NCI-H2107 (cell line): ENCODE measurements around the gene TNXB.
A peak's percentile ranks its signal among the peaks of the same experiment; 100 is the strongest.
"Not testable (repeated sequence)": the region's sequence is repeated elsewhere in the genome, so short reads cannot be mapped to it uniquely, and the experiment has no call there.

Experiments
- DNase-seq: peaks from one replicate; lab custom pipeline; 2025; lab: John Stamatoyannopoulos, UW

TNXB gene

DNA sequence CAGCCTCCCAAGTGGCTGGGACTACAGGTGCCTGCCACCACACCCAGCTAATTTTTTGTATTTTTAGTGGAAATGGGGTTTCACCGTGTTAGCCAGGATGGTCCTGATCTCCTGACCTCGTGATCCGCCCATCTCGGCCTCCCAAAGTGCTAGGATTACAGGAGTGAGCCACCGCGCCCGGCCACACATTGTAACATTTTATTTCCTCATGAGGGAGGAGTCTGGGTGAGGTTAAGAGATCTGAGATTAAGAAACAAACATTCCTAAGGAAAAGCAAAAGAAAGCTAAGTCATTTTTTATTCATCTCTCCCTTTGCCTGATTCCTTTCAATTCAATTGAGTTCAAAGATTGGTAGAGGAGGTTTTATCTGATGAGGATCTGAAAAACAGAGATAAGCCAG, 35.1 kb upstream of the TNXB start:
- DNase-seq = not testable (repeated sequence)

DNA sequence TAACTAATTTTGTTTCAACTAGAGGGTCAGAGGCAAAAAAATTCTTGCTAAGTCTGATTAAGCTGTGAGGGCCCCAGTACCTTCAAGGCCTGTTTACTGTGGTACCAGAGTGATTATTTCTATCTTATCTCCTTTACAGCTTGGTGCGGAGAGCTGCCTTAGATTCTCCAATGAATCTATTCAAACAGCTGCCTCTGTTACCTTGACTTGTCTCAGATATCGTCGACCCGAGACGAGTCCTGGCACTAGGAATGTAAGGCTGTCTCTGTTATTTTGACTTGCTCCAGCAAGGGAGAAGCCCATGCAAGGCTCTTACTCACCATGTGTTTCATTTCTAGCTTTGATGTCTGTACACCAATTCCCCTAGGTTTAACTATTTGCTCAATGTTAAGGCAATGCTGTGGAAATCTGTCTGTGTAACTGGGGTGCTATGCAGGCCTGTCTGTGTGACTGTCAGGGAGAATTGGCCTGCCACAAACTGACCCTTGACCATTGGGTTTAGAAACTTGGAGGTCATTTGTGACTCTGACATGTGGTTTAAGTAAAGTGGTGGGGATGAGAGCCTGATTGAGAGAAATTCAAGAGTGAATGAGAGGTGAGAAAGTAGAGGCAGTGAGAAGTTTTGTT, 31.4 kb upstream of the TNXB start:
- DNase-seq = no peak

DNA sequence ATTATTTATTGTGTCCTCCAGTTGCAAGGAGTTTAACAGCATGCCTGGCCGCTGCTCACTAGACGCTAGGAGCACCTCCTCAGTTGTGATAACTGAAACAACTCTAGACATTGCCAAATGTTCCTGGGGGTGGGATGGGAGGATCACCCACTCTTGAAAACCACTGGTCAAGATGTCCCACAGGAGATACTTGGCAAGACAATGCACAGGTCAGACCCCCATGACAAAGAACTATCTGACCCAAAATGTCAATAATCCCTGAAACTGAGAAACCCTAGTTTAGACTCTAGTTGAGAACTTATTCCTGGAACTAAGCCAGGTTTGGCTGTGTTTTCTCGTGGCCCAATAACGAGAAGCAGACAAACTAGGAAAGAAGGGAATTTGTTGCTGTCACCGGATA, 30.5 kb upstream of the TNXB start:
- DNase-seq = no peak

DNA sequence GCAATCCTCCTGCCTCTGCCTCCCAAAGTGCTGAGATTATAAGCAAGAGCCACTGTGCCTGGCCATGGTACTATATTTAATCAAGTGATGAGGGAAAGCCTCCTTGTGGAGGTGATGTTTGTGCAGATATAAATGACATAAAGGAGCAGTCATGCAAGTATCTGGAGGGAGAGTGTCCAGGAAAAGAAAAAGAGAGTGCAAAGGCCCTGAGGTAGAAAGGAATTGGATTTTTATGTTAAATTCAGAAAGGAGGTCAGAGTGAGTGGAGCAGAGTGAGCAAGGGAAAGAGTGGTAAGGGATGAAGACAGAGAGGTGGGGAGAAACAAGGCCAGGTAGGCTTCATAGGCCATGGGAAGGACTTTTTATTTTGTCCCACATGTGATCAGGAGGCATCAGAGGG, 28.3 kb upstream of the TNXB start:
- no peak for DNase-seq

DNA sequence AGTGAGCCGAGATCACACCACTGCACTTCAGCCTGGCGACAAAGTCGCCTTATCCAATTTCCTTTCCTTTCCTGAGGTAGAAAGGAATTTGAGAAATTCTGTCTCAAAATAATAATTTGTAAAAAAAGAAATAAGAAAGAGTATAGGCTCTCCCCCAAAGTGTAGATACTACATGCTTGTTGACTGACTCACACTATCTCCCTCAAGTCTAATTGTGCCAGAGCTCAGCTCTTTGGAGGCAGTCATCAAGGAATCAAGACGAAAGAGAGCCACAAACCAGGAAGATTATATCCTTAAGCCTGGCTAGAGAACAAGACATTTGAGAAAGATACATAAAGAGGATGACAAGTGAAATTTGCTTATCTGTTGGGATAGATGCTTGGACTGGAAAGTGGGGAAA, 24.6 kb upstream of the TNXB start:
- no peak for DNase-seq

DNA sequence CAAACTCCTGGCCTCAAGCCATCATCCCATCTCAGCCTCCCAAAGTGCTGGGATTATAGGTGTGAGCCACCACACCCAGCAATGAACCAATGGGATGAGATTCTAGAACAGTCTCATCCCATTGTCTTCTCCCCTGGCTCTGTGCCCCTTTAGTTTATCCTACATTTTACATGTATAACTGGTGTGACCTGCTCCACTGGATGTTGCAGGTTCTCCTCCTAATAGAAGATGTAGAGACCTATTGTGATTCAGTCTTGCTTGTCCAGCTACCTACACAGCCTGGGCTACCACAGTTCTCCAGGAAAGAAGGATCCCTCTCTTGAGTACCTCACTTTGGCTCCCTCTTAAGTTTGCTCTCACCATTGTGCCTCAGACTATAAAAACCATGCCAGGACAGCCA, 23.0 kb upstream of the TNXB start:
- DNase-seq = no peak

DNA sequence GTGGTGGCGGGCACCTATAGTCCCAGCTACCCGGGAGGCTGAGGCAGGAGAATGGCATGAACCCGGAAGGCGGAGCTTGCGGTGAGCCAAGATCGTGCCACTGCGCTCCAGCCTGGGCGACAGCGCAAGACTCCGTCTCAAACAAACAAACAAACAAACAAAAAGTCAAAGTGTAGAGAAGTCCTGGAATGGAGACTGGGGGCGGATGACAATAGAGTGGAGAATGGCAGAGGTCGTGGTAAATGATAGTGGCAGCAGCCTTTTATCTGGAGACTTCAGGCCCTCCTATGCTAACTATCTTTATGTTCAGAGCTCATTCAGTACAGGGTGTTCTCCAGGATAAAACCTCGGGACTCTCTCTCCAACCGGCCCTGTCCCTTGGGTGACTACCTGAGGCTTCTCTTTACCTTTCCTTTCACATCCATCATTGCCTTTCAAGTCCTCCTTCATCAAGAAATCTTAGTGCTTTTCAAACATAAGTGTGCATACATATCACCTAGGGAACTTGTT, 22.4 kb upstream of the TNXB start:
- no peak for DNase-seq

DNA sequence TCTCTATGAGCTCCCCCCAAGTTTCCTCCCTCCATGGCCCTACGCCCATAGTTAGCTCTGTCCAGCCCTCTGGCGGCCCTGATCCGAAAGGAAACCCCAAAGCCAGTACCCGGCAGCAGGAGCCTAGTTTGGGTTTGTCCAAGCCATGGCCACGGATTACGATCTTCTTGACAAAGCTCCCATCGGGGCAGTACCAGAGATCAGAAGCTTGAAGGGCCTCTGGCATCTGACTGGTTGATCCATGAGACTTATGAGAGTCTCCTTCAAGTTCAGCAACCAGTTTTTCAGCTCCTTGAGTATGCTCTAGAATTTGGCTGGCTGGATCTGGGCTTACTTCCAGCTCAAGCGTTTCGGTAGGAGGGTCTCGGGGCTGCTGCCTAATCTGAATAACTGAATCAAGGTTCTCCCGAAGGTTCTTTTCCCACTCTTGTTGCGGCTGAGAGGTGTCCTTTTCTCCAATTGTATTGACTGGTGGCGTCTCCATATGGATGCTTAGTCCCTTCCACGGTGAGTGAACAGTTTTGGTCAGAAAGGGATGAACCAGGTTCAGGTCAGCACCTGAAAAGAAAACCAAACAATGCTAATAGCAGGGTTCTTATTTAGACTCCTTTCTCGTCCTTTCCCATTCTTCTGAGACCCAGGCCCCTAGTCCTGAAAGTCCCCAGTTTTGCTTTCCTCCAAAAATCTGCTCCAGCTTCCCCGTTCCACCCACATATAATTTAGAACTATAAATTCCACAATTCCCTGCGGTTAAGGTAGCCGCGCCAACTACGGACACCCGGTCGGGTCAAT, 20.4 kb upstream of the TNXB start:
- DNase-seq = no peak

DNA sequence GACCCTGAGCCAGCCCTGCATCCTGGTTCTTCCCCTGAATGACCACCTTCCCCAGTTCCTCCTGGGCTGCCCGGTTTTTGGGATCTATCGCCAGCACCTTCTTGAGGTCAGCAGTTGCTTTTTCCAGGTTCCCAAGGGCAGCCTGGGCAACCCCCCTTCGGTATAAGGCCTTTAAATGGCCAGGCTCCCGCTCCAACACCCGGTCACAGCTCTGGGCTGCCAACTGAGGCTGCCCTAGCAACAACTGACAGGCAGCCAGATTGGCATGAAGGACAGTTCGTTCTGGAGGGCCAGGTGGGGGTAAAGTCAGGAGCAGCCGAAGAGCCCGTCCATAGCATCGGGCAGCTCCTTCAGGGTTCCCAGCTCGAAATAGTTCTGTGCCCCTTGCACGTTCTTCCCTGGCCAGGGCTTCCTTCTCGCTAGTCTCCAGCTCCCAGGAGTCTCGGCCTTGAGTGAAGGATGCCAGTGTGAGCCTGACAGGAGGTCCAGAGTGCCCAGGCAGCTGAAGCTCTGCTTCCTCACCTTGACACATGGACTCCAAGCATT, 19.7 kb upstream of the TNXB start:
- DNase-seq = no peak

DNA sequence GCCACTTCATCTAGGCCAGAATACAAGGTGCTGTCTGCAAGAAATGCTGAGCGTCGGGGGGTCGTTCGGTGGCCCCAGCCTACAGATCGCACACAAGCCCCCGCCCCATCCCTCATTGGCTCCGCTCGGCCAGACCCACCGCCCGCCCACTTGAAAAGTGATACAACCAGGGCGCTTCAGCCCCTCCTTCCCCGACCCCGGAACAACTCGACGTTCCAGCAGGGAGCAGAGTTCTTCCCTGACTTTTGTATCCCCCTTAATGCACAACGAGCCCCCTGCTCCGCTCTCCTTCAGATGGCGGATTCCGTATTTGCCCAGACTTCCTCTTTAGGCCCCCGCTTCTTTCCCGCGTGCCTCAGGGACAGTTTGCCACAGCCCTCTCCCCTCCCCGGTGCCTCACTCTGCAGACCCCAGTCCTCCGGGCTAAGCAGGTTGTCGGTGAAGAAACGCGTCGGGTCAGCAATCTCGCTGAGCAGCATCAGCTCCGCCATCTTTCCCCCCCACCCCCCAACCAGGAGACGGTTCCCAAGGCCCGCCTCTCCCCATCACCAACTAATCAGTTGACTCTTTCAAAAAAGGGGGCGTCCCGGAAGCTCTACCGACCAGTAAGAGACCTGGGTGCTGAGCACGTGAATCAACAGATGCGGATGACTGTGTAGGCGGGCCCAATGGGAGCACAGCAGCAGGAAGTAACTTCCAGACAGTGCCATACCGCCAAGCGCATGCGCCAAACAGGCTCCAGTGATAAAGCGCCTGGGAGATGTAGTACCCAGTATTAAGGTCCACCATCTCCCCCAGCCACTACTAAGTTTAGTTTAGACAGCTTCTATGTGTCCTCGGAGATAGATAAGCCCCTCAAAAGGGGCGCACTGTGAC, 18.8 kb upstream of the TNXB start, which contains the start of gene ATF6B:
Gene ATF6B, minus strand, starts transcription at position 530 of the 876 bp plus-strand sequence. Its CDS starts 39 bp downstream, at position 491.
- DNase-seq = peak; percentile 80

DNA sequence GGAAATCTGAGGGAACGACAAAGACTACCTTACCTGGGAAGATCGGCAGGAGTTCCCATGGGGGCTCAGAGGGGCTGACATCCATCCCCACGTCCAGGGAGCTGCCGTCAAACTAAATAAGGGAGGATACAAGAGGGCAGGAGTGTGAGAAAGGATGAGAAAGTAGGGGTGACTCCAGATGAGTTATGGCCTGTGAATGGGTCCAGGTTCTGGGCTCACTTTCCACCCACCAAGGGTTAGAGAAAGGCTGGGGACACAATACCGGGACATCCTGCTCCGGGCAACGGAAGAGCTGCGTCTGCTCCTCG, 18.2 kb upstream of the TNXB start:
- DNase-seq = no peak

DNA sequence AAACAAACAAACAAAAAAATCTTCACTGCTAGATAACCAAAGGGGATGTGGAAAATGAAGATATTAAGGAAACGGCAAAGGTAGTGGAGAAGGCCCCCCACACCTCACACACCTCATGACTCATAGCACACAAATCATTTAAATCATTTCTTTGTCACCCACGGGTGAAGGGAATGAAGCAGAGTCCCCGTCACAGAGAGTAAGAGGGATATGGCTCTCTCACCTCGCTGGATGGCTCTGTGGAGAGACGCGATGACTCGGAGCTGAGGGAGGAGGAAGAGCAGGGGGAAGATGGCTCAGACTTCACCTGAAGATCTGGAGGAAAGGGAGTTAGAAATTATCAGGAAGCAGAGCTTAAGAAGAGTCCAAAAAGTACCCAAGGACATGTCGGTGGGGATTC, 17.7 kb upstream of the TNXB start:
- no peak for DNase-seq

DNA sequence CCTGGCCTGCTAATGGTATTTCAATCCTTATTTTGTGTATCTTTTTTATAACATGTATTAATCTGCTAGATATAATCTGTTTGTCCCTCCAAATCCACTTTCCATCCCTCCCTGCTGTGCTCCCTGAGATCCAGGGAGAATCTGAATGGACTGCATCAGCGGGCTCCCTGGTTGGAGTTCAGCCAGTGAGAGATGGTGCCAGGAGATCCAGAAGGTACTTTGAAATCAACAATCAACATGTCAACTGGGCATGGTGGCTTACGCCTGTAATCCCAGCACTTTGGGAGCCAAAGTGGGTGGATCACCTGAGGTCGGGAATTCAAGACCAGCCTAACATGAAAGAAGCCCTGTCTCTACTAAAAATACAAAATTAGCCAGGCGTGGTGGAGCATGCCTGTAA, 14.5 kb upstream of the TNXB start:
- no peak for DNase-seq

DNA sequence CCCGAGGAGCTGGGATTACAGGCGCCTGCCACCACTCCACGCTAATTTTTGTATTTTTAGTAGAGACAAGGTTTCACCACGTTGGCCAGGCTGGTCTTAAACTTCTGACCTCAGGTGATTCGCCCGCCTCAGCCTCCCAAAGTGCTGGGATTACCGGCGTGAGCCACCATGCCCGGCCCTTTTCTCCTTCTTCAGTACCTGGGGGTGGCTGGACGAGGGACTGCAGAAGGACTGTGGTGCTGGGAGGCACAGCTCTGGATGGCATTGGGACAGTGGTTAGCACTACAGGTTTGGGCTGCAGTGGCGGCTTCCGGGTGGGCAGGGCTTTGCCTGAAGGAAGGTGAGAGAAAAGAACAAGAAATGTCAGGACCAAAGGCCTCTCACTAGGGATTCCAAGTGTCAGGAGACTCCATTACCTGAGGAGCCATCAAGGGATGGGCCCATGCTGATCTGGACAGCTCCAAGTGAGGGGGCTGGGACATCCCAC, 11.5 kb upstream of the TNXB start:
- DNase-seq = no peak

DNA sequence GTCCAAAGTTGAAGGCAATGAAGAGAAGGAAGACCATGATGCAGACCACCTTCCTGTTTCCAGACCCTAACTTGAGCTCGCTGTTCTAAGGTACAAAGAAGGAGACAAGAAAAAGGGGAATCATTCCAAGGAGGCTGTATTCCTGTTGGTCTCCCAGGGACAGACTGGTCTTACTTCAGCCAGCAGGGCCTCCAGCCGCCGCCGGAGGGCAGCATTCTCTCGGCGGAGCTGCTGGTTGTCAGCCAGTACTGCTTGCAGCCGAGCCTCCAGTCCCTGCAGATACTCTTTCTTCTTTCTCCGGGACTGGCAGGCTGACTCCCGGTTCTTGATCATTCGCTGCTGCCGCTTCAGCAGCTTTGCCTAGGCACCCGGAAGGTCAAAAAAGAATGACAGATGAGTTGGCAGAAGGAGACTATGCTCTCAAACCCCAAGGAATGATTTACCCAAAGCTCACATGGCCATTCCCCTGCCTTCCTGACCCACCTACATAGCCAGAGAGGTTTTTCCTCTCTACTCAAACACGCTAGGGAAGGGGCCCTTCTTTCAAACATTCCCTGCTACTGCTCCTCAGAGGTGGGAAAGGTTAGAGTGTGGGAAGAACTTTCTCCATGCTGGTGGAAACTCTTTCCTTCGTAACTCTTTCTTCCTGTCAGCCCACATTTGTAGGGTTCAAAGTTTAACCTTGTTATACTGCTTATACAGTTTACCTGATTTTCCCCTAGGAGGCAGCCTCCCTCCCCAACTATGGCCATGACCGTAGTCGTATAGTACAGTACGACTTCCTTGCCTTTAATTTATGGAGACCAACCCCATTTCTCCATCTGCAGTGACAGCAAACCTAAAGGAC, 9.9 kb upstream of the TNXB start:
- DNase-seq = peak; percentile 9

DNA sequence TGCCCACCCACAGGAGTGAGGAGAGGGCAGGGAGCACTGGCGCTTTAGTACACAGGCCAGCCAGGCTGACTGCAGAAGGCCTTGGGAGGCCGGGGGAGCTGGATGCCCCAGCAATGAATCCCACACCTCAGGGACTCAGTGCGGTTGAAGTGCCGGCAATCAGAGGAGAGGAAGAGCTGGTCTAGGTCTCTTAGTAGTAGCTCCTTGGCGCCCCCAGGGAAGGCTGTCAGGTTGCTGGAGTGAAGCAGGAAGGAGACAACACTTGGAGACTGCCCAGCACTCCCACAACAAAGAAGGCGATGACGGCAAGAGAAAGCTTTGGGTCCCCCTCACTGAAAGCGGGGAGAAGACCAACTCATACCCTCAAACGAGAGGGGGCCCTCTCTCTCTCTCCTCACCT, 8.3 kb upstream of the TNXB start:
- DNase-seq = no peak

DNA sequence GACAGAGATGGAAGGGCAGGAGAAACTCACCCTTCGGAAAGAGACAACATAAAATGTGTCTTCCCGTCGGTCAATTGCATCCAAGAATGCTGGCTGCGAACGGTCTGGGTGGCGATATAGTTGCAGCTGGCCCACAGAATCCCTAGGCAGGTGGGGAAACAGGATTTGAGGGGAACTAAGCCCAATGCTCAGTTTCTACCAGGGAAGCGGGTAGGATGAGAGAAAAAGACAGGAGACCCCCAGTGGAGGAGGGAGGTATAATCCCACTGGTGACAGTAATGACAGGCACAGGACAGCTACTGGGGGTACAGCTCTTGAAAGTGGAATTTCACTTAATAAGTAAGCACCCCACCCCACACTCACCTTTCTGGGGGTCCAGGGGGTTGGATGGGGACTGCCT, 7.5 kb upstream of the TNXB start:
- DNase-seq = no peak

DNA sequence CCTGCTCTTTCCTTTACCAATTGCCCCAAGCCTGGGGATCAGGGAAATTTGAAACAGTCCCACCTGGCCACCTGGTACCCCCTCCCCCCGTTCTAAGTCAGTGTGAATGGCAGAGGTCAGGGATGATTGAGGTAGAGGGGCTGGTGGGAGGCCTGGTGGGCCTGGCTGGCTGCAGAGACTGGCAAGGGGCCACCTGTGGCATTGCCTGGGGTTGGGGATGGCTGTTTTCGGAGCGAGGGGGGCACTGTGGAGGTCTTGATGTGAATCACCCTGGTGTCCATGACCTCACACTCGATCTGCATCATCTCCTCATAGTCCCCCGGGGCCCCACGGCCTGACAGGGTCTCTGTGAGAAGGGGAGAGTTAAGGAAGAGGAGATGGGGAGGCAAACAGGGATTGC, 6.5 kb upstream of the TNXB start:
- no peak for DNase-seq

DNA sequence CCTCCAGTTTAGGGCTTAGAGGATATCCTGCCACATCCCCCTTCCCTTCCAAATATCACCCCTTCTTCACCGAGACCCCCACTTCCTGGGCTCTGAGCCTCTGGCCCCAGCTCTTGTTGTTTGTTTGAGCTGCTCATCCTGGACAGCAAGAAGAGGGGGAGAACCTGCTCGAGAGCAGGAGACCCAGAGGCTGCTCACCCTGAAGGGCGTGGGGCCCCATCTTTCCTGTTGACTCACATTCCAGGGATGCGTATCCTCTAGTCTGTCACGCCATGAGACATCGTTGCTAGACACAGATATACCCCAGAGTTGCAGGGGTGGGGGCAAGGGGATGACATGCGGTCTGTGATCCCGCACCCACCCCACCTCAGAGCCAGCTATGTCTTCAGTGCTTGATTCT, 5.7 kb upstream of the TNXB start:
- no peak for DNase-seq

DNA sequence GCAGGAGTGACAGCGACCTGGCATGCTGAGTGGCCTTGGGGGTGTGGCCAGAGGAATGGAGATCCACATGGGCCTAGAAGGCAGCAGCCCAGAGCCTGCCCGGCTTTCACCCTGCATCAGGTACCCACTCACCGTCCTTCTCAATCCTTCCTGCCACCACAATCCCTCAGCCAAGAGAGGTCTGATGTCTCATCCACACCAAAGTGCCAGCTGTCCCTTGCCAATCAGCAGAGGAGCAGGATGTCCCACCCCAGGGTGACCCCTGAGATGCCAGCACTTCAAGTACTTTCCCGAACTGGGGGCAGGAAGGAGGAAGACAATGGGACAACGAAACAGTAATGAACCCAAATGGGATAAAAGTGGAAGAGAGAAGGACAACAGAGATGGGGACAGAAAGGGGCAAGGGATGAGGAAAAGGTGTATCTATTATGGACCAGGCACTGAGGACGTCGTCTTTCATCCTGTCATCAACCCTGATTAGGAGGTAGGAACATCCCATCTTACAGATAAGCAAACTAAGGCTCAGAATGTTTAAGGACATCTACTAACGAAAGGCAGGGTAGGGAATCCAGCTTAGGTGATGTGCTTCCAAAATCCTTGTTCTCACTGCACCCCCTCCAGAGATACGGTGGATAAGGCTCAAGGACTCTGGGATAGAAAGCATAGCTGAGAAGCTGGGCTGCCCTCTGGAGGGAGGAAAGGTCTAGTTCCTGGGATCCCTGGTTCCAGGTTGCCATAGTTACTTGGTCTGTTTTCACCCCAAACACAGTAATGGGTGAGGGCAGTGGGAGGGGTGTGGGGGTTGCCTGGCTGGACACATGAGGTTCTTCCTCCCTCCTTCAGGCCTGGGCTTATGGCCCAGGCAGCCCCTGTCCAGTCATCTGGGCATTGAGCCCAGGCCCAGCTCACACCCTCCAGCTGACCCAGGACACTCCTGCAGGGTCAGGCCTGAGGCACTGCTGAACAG, 4.5 kb upstream of the TNXB start:
- no peak for DNase-seq
